Measurements from ENCODE around the gene COPA. TPM values are rescaled to one million over a fixed set of nuclear protein-coding genes. Genes with fewer than 3 reads are reported as not detected.
A peak's percentile ranks its signal among the peaks of the same experiment; 100 is the strongest.

Gene COPA
- total RNA-seq, 6 donors from 2014 or later, result 99.4 to 165 (median 141) TPM

DNA sequence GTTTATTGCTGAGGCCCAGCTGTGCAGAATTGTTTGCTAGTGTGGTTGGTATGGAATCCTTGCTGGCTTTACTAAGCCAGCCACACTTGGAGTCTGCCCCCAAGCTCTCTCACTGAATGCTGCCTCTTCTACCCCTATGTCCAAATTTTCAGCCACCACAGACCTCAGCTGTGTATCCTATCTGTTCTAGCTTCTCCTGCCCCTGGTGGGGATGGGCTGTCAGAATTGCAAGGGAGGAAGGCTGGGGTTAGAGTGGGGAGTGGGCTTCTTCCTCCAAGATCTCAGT is 28.2 kb upstream of the COPA start:
- Histone ChIP-seq H3K27ac (no peak overlapping the region), H3K4me3 (no peak overlapping the region), H3K4me1 (peaks cover 4 to 14% (median 7%) of the 10 kb centered on the region in 4 donors), H3K36me3 (no peaks in the 10 kb centered on the region), H3K9me3 (no peaks in the 10 kb centered on the region), H3K27me3 (no peaks in the 10 kb centered on the region)
- DNase-seq, result no peak
- no peak for TF ChIP-seq EP300 (IDR thresholded peaks at IDR 0.05)
- TF ChIP-seq POLR2A (IDR thresholded peaks at IDR 0.05), result no peak
- TF ChIP-seq, protein P1, sequence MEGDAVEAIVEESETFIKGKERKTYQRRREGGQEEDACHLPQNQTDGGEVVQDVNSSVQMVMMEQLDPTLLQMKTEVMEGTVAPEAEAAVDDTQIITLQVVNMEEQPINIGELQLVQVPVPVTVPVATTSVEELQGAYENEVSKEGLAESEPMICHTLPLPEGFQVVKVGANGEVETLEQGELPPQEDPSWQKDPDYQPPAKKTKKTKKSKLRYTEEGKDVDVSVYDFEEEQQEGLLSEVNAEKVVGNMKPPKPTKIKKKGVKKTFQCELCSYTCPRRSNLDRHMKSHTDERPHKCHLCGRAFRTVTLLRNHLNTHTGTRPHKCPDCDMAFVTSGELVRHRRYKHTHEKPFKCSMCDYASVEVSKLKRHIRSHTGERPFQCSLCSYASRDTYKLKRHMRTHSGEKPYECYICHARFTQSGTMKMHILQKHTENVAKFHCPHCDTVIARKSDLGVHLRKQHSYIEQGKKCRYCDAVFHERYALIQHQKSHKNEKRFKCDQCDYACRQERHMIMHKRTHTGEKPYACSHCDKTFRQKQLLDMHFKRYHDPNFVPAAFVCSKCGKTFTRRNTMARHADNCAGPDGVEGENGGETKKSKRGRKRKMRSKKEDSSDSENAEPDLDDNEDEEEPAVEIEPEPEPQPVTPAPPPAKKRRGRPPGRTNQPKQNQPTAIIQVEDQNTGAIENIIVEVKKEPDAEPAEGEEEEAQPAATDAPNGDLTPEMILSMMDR (IDR thresholded peaks at IDR 0.05), result no peak
- TF ChIP-seq POLR2AphosphoS5 (IDR thresholded peaks at IDR 0.05), result no peak
- ATAC-seq (ENCODE audit: low FRiP score in 2 of 2), result no peak

DNA sequence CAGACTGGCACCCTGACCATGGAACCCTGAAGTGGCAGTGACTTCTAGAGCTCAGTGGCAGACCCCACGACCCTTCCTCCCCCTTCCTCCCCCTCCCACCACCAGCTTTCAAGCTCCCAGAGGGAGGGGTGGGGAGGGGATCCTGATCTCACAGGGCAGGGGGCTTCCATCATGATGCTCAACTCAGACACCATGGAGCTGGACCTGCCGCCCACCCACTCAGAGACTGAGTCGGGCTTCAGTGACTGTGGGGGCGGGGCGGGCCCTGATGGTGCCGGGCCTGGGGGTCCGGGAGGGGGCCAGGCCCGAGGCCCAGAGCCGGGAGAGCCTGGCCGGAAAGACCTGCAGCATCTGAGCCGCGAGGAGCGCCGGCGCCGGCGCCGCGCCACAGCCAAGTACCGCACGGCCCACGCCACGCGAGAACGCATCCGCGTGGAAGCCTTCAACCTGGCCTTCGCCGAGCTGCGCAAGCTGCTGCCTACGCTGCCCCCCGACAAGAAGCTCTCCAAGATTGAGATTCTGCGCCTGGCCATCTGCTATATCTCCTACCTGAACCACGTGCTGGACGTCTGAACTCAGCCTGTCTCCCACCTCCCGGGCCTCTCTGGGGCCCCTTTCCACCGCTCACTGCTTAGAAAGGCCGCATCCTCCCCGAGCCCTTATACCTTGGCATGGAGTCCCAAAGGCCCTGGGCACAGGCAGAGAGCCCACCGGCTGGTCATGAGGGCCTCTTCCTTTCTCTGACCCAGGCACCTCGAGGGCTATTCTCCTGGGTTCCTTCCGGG is 27.7 kb upstream of the COPA start:
- DNase-seq (peak in 1 of 2 donors; percentile 78), ATAC-seq (ENCODE audit: low FRiP score in 2 of 2) (no peak)
- TF ChIP-seq EP300 (IDR thresholded peaks at IDR 0.05), result no peak
- TF ChIP-seq, protein P1 (IDR thresholded peaks at IDR 0.05), result no peak
- no peak for TF ChIP-seq POLR2AphosphoS5 (IDR thresholded peaks at IDR 0.05)
- H3K27ac ChIP-seq, result no peak overlapping the region
- H3K9me3 ChIP-seq, result no peaks in the 10 kb centered on the region
- no peaks in the 10 kb centered on the region for H3K36me3 ChIP-seq
- H3K4me1 ChIP-seq, result peaks cover 0 to 8% (median 2%) of the 10 kb centered on the region in 4 donors
- no peaks in the 10 kb centered on the region for H3K27me3 ChIP-seq
- WGBS, 2 donors, result 81 to 88% methylated on average over 29 to 34 of the region's 42 CpGs
- H3K4me3 ChIP-seq, result no peak overlapping the region

DNA sequence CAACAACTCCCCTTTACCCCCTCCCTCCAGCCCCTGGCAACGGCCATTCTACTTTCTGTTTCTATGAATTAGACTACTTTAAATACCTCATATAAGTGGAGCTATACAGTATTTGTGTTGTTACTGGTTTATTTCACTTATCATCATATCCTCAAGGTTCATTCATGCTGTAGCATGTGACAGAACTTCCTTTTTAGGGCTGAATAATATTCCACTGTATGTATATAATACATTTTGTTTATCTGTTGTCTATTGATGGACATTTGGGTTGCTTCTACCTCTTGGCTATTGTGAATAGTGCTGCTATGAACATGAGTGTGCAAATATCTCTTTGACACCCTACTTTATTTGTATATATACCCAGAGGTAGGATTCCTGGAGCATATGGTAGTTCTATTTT is 26.0 kb upstream of the COPA start:
- TF ChIP-seq POLR2A (IDR thresholded peaks at IDR 0.05) (no peak), POLR2AphosphoS5 (IDR thresholded peaks at IDR 0.05) (no peak), EP300 (IDR thresholded peaks at IDR 0.05) (no peak)
- TF ChIP-seq, protein P1 (IDR thresholded peaks at IDR 0.05), result no peak
- Histone ChIP-seq H3K27me3 (no peaks in the 10 kb centered on the region), H3K4me3 (no peak overlapping the region), H3K36me3 (no peaks in the 10 kb centered on the region), H3K4me1 (no peaks in the 10 kb centered on the region), H3K27ac (no peak overlapping the region), H3K9me3 (no peaks in the 10 kb centered on the region)
- no peak for DNase-seq
- ATAC-seq (ENCODE audit: low FRiP score in 2 of 2), result no peak
- WGBS, 2 donors, result 72 to 80% methylated on average over 1 of the region's 1 CpG

DNA sequence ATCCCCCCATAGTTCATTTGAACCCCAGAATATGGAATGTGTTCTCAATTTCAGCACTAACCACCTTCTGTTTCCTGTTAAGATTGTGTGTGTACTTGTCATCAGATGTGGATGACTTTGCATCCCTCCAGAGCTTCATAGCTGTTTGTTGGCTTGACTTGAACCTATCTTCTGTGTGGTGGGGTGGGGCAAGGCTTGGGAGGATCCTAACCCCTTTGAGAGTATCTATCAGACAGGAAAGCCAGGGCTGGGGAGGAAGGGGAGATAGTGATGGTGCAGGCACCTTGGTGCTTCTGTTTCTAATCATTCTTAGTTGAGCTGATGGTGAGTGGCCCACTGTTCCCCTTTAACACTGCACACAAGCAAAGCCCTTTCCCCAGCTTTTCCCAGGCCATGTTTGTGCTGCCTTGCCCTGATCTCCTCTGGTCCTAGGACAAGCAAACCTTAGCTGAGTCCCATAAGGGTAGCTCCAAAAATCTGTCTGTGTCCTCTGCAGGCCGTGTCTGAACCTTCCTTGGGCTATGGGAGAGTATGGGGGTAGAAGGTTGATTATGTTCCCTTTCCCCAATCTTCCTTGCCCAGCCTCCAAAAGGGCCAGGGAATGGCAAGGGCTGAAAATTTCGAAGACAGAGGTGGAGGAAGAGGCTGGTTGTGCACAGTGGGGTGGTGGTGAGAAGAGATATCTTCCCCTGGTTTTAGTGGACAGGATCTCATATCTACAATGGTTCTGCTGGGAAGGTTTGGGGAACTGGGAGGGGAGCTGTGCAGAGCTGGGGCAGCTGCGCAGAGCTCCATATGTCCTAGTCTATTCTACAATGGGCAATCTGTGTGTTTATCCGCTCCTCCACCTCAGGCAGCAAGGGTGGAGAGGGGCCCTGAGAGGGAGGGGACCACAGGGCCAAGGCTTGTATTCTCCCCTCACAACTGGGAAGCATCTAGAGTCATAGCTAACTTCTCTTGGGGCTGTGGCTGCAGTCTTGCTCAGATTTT is 25.2 kb upstream of the COPA start:
- 77 to 86% methylated on average over 4 of the region's 4 CpGs for WGBS, 2 donors
- ATAC-seq (ENCODE audit: low FRiP score in 2 of 2), result no peak

More for the DNA sequence above, 25.2 kb upstream of the COPA start:
- no peaks in the 10 kb centered on the region for H3K4me1 ChIP-seq
- TF ChIP-seq, protein P1 (IDR thresholded peaks at IDR 0.05), result no peak
- TF ChIP-seq EP300 (IDR thresholded peaks at IDR 0.05) (no peak), POLR2AphosphoS5 (IDR thresholded peaks at IDR 0.05) (no peak), POLR2A (IDR thresholded peaks at IDR 0.05) (no peak)
- H3K36me3 ChIP-seq, result no peaks in the 10 kb centered on the region
- H3K4me3 ChIP-seq, result no peak overlapping the region
- no peak overlapping the region for H3K27ac ChIP-seq
- no peak for DNase-seq
- H3K27me3 ChIP-seq, result no peaks in the 10 kb centered on the region
- no peaks in the 10 kb centered on the region for H3K9me3 ChIP-seq

Measured in upper lobe of left lung (tissue), 6 donors.